Stimulated activated CD8-positive, alpha-beta memory T cell treated with anti-CD3 and anti-CD28 coated beads, Interleukin-15, amount 100 ng/mL, for 48 hours (primary cell): Measurements from ENCODE around the gene DNPEP.

ENCODE experiments used
- DNase-seq, 2 donors: peaks; one replicate each; pipeline ENCODE4 v3.0.0-alpha.2; 2020; ENCODE audit warnings: low read depth in 2 of 2

The DNPEP gene

DNA sequence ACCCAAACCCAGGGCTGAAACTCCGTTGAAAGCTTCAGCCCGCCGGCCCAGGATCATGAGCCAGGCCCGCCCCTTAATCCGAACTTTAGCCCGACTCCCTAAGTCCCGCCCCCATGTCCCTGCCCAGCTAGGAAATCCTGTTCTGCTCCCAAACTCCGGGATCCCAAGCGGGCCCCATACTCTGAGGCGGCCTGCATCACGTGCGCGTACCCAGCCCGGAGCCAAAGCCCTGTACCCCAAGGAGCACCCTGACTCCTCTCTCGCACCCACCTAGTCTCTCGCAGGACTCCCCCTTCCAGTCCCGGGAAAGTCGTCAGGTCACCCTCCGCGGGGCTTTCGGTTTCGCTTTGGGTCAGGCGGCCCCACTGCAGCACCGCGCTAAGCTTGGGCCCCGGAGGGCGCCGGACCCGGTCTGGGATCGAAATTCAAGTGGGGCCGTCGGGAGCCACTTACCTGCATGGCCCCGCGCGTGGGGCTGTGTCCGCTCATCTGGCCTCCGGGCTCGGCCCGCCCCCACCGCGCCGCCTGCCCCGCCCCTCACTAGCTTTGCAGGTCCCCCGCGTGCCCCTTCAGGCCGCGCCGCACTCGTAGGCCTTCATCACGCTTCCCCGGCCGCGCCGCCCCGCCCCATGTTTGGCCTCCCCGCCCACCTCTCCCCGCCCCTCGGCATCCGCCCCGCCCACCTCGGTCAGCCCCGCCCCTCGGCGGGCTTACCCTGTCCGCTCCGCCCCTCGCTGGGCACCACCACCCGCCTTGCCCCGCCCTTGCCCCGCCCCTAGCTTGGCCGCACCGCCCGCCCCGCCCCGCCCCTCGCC, at the start of gene DNPEP:
DNPEP (minus strand) TSS at position 607 of the 815 bp plus-strand sequence; CDS start at position 489, 118 bp downstream.
- peak; percentile 85 to 86 for DNase-seq

DNA sequence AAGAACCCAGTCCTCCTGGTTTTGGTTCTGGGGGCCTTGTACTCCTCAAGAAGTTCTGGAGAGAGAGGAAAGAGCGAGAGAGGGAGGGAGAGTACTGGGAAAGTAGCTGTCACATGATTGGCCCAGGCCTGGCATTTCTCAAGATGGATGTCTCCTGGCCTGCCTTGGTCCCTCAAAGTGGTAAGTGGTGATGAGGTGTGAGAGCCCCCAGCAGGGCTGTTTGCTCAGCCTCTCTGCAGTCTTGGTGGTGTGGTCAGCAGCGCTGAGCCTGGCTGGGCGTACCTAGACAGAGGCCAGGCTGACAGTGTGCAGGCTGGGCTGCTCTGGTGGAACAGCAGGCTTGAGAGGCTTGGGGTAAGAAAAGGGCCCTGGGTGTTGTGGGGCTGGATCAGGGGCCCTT, 49.4 kb upstream of the DNPEP start:
- DNase-seq: no peak

GRCh38 chr2:219436491-219436890, 48.8 kb upstream of the DNPEP start:
- DNase-seq: no peak

DNA sequence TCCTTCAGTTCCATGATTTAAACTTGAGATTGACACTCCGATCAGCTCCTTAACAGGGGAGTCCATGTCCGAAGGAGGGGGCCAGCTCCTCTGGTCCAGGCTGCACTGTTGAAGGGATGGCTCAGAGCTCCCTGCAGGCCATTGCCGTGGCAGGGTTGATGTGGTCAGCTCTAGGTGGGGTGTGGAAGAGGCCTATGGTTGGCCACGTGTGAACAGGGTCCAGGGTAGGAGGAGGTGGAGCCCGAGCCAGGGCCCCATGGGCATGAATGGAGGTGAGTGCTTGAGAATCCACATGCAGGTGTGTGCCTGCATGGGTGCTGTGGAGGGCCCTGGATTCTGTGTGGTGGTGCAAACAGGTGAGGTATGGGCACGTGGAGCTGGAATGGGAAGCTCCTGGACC, 48.0 kb upstream of the DNPEP start:
- no peak for DNase-seq

GRCh38 chr2:219434718-219435525, 47.2 kb upstream of the DNPEP start, which contains the start of gene SPEG:
Gene SPEG, plus strand, starts transcription at chr2:219434843. Its CDS starts 135 bp downstream, at chr2:219434978.
- DNase-seq: no peak

DNA sequence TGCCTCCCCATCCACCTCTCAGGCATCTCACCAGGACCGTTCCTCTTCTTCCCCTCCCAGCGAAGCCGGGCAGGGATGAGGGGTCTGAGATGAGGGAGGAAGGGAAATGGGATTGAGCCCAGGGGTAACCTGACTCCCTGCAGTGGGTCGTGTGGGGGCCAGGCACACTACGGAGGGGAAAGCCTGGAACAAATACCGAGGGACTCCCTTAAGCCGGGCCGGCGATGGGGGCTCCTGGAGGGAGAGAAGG, 46.7 kb upstream of the DNPEP start:
- DNase-seq: no peak

GRCh38 chr2:219433666-219434467, 46.2 kb upstream of the DNPEP start:
- peak in 1 of 2 donors; percentile 13 for DNase-seq

DNA sequence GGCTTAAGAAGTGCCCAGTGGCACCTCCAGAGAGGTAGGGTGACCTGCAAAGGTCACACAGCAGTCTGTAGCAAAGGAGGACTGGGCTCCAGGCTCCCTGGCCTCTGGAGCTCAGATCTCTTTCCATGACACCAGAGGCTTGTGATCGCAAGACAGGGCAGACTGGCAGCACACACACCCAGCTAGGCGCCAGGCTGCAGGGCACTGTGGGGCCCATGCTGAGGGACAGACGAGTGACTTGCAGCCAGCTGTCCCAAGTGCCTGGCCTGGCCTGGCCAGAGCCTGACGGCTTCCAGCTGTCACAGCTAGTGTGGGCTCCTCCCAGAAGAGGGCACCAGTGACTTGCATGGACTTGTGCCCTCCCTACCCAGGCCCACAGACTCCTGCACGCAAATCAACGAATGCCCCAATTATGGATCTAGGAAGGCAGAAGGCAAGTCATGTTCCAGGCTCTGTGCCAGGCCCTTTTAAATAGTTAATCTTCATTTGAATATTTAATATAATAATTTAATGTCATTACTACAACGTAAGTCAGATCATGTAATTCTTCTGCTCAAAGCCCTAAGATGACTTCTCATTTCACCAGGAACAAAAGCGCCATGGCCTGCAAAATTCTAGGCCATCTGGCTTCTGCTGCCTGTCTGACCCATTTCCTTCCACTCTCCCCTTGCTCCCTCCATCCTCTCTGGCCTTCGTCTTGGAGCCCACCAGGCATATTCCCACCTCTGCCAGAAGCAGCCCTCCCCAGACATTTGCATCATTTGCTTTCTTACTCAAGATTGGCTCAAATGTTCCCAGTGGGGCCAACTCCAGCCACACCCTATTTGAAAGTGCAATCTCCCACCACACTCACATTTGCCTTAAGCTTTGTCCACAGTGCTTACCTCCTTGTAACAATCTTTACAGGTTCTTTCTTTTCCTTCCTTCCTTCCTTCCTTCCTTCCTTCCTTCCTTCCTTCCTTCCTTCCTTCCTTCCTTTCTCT, 43.2 kb upstream of the DNPEP start:
- DNase-seq: no peak

DNA sequence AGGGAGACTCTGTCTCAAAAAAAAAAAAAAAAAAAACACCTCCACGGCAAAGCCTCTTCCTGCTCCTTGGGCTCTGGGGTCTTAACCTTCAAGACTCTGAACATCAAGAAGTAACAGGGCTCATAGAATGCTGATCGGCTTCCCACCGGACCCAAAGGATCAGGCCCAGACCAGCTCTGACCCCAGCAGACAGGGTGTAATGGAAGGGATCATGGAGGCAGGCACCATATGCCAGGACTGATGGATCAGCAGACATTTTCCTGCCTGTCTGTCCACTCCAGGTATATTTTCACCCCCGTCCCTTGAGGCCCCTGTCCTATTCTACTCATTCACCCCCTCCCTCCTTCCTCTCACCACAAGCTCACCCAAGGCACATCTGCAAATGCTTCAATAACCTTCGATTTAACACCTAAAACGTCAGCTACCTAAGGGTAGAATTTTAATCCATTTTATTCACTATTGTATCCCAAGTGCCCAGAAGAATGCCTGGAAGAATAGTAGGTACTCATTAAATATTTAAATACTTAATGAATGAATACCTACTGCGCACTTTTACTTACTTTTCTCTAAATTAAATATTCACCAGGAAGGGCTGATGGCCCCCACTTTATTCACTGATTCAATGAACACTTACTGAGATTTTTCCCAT, 42.4 kb upstream of the DNPEP start:
- DNase-seq: no peak

DNA sequence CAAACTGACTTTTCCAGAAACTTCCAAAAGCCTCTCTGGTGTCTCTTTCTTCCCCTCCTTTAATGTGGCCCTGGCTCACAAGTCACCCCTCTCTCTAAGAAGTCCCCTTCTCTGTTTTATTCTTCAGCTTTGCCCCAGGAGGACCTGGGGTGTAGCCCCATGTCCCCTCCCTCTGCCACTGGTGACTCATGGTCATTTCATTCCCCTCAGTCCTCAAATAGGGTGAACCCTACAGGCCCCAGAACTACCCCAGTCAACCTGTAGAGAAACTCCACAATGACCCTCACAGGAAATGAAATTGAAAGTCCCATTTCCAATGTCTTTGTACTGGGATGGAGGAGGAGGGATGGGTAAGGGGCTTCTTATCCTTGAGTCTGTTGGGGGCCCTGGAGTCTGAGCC, 40.8 kb upstream of the DNPEP start:
- DNase-seq: no peak

DNA sequence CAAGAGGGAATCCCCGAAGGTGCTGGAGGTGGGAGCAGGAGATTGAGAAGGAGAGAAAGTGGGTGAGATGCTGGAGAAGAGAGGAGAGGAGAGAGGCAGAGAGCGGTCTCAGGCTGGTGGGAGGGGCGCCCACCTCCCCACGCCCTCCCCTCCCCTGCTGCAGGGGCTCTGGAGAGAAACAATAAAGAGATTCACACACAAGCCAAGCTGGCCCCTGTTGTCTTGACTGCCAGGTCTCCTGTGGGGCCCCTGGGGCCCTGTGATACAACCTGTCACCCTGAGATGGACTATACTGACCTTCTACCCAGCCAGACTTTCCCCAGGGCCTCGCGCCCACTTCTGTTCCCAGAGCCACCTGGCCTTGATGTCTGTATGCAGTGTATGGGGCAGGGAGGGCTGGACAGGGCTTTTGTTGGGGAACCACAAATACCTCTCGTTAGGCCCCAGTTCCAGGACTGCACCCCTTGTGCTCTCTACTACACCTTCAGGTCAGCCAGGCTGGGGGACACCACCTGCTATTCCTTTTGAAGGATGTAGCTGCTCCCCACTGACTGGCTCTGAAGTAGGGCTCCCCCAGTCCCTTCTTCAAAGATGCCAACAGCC, 38.9 kb upstream of the DNPEP start:
- DNase-seq: no peak

- no peak for DNase-seq
These were observed 38.3 kb upstream of the DNPEP start for GRCh38 chr2:219426068-219426443.

DNA sequence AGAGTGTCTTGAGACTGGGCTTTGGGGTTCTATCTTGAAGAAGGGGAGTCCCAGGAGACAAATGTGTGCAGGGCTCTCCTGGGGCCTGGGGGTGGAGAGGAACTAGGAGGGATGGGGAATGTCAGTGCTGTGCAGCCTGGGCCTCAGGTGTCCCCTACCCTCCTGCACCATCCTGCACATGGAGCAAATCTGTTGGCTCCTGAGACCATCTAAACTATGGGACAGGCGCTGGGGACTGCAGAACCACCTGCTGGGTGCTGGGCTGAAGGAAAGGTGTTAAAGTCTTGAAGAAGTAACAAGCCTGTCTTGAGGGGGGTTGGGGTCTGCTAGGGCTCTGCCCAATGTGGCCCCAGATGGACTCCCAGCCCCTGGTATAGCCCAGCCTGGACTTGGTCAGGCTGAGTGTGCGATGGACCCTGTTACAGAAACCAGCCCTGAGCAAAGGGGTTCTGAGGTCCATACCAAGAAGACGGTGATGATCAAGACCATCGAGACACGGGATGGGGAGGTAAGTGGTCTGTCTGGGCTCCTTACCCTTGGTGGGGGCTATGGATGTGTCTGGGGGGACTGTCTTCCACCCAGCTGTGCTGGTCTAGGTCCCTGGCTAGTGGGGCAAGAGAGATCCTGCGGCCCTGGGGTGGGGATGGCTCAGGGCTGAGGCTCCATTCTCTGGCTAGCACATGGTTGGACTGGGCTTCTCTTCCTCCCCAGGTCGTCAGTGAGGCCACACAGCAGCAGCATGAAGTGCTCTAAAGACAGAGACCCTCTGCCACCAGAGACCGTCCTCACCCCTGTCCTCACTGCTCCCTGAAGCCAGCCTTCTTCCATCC, 37.7 kb upstream of the DNPEP start:
- DNase-seq: no peak

- no peak for DNase-seq
These were observed 36.1 kb upstream of the DNPEP start for GRCh38 chr2:219423652-219424377.

DNA sequence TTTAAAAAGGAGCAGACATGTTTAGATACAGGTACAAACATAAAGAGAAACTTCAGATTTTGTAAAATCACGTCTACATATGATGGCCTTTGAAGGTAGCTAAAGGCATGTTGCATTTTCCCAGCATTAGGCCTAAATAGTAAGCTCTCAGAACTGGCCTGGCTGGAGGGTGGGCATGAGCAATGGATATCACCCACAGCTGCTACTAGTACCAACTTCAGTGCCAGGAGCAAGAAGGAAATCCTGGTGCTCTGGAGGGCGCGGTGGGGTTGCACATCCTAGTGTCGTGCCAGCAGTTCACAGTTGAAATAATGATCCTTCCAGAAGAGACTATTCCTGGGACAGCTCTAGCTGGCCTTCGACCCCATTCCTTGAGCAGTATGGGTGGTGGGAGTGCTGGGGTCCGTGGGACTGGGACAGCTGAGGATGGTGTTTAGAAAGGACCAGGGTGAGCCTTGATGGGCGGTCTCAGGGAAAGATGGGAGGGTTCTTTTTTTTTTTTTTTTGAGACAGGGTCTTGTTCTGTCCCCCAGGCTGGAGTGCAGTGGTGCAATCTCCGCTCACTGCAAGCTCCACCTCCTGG, 35.3 kb upstream of the DNPEP start:
- no peak for DNase-seq

- no peak for DNase-seq
These were observed 33.6 kb upstream of the DNPEP start for GRCh38 chr2:219421323-219421722.

DNA sequence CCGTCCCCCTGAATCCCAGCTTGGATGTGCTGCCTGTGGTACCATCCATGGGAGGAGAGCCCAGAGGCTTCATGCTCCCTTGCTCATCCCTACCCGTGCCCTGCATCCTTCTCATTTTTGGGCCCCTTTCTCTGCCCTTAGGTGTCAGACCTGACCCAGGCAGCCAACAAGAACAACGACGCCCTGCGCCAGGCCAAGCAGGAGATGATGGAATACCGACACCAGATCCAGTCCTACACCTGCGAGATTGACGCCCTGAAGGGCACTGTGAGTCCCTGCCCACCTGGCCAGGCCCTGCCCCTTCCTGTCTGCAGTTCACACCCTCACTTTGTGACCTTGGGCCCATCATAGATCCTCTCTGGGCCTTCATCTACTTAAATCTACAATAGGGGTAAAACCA, 33.0 kb upstream of the DNPEP start:
- no peak for DNase-seq
